ENCODE data around the gene LRIT1. TPM values are rescaled to one million over a fixed set of nuclear protein-coding genes. Genes with fewer than 3 reads are reported as not detected.

Gene LRIT1
- total RNA-seq, 1 experiment from 2014 or later = not detected

- Histone ChIP-seq H3K4me3 (replicated peaks in 1 of 2; ENCODE audit: low read depth in 1 of 2, low read length in 2 of 2) (no peak overlapping the region), H4K20me1 (ENCODE audit: insufficient read depth) (no peaks in the 10 kb centered on the region), H3K79me2 (ENCODE audit: insufficient read depth, low read length) (no peaks in the 10 kb centered on the region), H3K9me3 (ENCODE audit: control insufficient read depth in 1 of 2, insufficient read depth in 1 of 2, low read depth in 1 of 2, low read length in 2 of 2) (no peaks in the 10 kb centered on the region), H3K9me2 (ENCODE audit: insufficient read depth) (no peaks in the 10 kb centered on the region), H2AFZ (ENCODE audit: low read depth, low read length, poor library complexity, severe bottlenecking) (no peak overlapping the region), H3K4me2 (ENCODE audit: low read length) (no peak overlapping the region), H3K4me1 (ENCODE audit: control insufficient read depth in 1 of 2, insufficient read depth in 2 of 2, low read length in 2 of 2) (no peaks in the 10 kb centered on the region), H3K27me3 (ENCODE audit: insufficient read depth, low read length) (peaks cover 19% of the 10 kb centered on the region), H3K27ac (ENCODE audit: low read depth, low read length) (no peak overlapping the region), H3K36me3 (ENCODE audit: control insufficient read depth in 1 of 2, insufficient read depth in 2 of 2, low read length in 2 of 2) (no peaks in the 10 kb centered on the region), H3K9ac (ENCODE audit: low read length) (no peak overlapping the region)
- BruUV-seq (replicated peaks) = no TSS peak
- CTCF ChIA-PET = no interaction called here
- intact Hi-C loops (cut with micrococcal nuclease) = no loop called here
- POLR2A ChIA-PET = no interaction called here
- TF ChIP-seq ELF1 (IDR thresholded peaks at IDR 0.05; ENCODE audit: borderline replicate concordance, low read depth) = no peak
- no peak for TF ChIP-seq CBX3 (IDR thresholded peaks at IDR 0.05; ENCODE audit: low read depth)
- TF ChIP-seq CEBPB (IDR thresholded peaks at IDR 0.05; ENCODE audit: low read depth) = no peak
- no peak for TF ChIP-seq JUND (IDR thresholded peaks at IDR 0.05)
- no peak for TF ChIP-seq REST (IDR thresholded peaks at IDR 0.05; ENCODE audit: low read depth)
- no peak for TF ChIP-seq POLR2AphosphoS5 (IDR thresholded peaks at IDR 0.05; ENCODE audit: low read depth, low read length)
- no peak for TF ChIP-seq CTCF (IDR thresholded peaks at IDR 0.05 in 2 of 3, conservative IDR thresholded peaks at IDR 0.05 in 1 of 3; ENCODE audit: borderline replicate concordance in 1 of 3, insufficient read depth in 1 of 3, low read depth in 2 of 3, low read length in 2 of 3)
- TF ChIP-seq YY1 (IDR thresholded peaks at IDR 0.05; ENCODE audit: extremely low read depth, insufficient replicate concordance, low read depth, low read length) = no peak
- no peak for TF ChIP-seq ZFX (IDR thresholded peaks at IDR 0.05)
- no peak for TF ChIP-seq RAD21 (IDR thresholded peaks at IDR 0.05; ENCODE audit: low read depth)
- TF ChIP-seq SP1 (IDR thresholded peaks at IDR 0.05; ENCODE audit: low read depth) = no peak
- no peak for TF ChIP-seq SRF (IDR thresholded peaks at IDR 0.05; ENCODE audit: low read depth)
- no peak for TF ChIP-seq ATF3 (IDR thresholded peaks at IDR 0.05)
- no peak for TF ChIP-seq EGR1 (IDR thresholded peaks at IDR 0.05; ENCODE audit: low read depth)
- ATAC-seq = no peak
- RAD21 ChIA-PET (ENCODE audit: low non-redundant PET in 1 of 2, low total read pairs in 2 of 2, uncharacterized antibody in 2 of 2, unreplicated experiment in 2 of 2) = no interaction called here
- DNase-seq (ENCODE audit: low read depth, low spot score) = no peak
Observed at GRCh38 chr10:84200537-84201243, 40.7 kb downstream of the LRIT1 start.

Data from HCT116 (cell line).